Stomach (tissue), 9 donors: Measurements from ENCODE around the gene MYZAP. TPM values are rescaled to one million over a fixed set of nuclear protein-coding genes. Genes with fewer than 3 reads are reported as not detected.

ENCODE experiments used
- DNase-seq, 2 donors: peaks; one replicate each; pipeline versions ENCODE4 v3.0.0 to v3.0.0-alpha.2; 2013 to 2019
- H3K27ac ChIP-seq, 5 donors: fragments of 200-600 bp in 4 of 5; sonication (generic) in 4 of 5; one replicate each; pipeline ENCODE4 v1.5.1; 2013 to 2019; ENCODE audit warnings: mild to moderate bottlenecking in 1 of 5, moderate library complexity in 1 of 5
- H3K27me3 ChIP-seq, 3 donors: fragments of 200-600 bp; sonication (generic); one replicate each; pipeline ENCODE4 v1.5.1; 2017 to 2019; ENCODE audit warnings: mixed run types in 1 of 3
- H3K36me3 ChIP-seq, 4 donors: fragments of 200-600 bp; sonication (generic); 1 replicate in 3 of 4; 2 replicates in 1 of 4; pipeline ENCODE4 v1.5.1; 2016 to 2019
- H3K4me1 ChIP-seq, 4 donors: fragments of 200-600 bp; sonication (generic); one replicate each; pipeline ENCODE4 v1.5.1; 2016 to 2019
- H3K4me3 ChIP-seq, 4 donors: fragments of 200-600 bp; sonication (generic) in 3 of 4; one replicate each; pipeline ENCODE4 v1.5.1; 2016 to 2019; ENCODE audit warnings: mild to moderate bottlenecking in 1 of 4
- H3K9me3 ChIP-seq, 4 donors: fragments of 200-600 bp; sonication (generic); one replicate each; pipeline ENCODE4 v1.5.1; 2016 to 2019
- CTCF ChIP-seq, 7 experiments: fragments of 450-650 bp in 4 of 7; fragments of 200-600 bp in 3 of 7; sonication (generic) in 3 of 7; IDR thresholded peaks; one replicate each; pipeline ENCODE4 v1.5.1; 2016 to 2019; ENCODE audit warnings: antibody characterized with exemption in 7 of 7, control low read depth in 2 of 7, mild to moderate bottlenecking in 1 of 7
- EP300 ChIP-seq: sonication (generic); formaldehyde crosslinking; IDR thresholded peaks from one replicate; pipeline ENCODE4 v1.6.1; 2017; ENCODE audit warnings: antibody characterized with exemption
- POLR2A ChIP-seq, 4 donors: fragments of 450-650 bp; IDR thresholded peaks; one replicate each; pipeline ENCODE4 v1.6.1; 2016; ENCODE audit warnings: antibody characterized with exemption in 4 of 4, control low read depth in 2 of 4, mild to moderate bottlenecking in 1 of 4, moderate library complexity in 1 of 4
- POLR2AphosphoS5 ChIP-seq, 3 donors: sonication (generic); formaldehyde crosslinking; IDR thresholded peaks; one replicate each; pipeline ENCODE4 v1.6.1; 2016; ENCODE audit warnings: antibody characterized with exemption in 3 of 3
- WGBS, 5 donors: extraction: QIAGEN DNeasy Blood & Tissue Kit in 3 of 5; methylation state at CpG; one replicate each; pipeline versions ENCODE4 v1.1.5 to v1.1.7; 2013 to 2018; 5-methylcytosine and 5-hydroxymethylcytosine counted together
- intact Hi-C: fragments of 100-400 bp; cut with DNase I; formaldehyde crosslinking; loops from one replicate; pipeline ENCODE4 v1.15.1; 2023; ENCODE audit warnings: low total_unique reads
- polyA plus RNA-seq, 3 donors: library from polyadenylated mRNA; stranded (reverse); fragments of 200-250 nt; gene quantifications; one replicate each; pipeline ENCODE4 v1.2.3, GENCODE V29; 2013
- total RNA-seq, 5 donors: library from RNA; depleted of rRNA; stranded (reverse); fragments of >200 nt; gene quantifications; one replicate each; pipeline versions ENCODE4 v1.1.0 to v1.2.3, GENCODE V29; 2014 to 2016
- donor health status: healthy with polysubstance abuse.
- donor health status: Bipolar disorder and iron deficiency.
- donor health status: healthy.

MYZAP gene
- total and polyA plus RNA-seq, 8 donors = 9.4 to 59.8 (median 20.9) TPM; not detected in 1

GRCh38 chr15:57547243-57547755, 44.4 kb upstream of the MYZAP start:
- 82 to 91% (median 87%) methylated on average over 11 of the region's 11 CpGs for WGBS, 5 donors
- H3K4me1 ChIP-seq = peaks cover 41 to 47% (median 43%) of the 10 kb centered on the region in 4 donors
- no peaks in the 10 kb centered on the region for H3K9me3 ChIP-seq
- TF ChIP-seq POLR2AphosphoS5 (IDR thresholded peaks at IDR 0.05) = no peak
- no peak for TF ChIP-seq EP300
- no peak for TF ChIP-seq POLR2A (IDR thresholded peaks at IDR 0.05)
- no peak for TF ChIP-seq CTCF (IDR thresholded peaks at IDR 0.05)
- no peaks in the 10 kb centered on the region for H3K27me3 ChIP-seq
- peak overlapping the region in 3 of 5 donors; percentile 1 to 90 (median 85) for H3K27ac ChIP-seq
- intact Hi-C loops = no loop called here
- no peak overlapping the region for H3K4me3 ChIP-seq
- no peak for DNase-seq
- peaks cover 4 to 42% (median 36%) of the 10 kb centered on the region in 4 donors for H3K36me3 ChIP-seq

GRCh38 chr15:57548351-57548750, 43.4 kb upstream of the MYZAP start:
- H3K36me3 ChIP-seq = peaks cover 4 to 42% (median 36%) of the 10 kb centered on the region in 4 donors
- H3K27ac ChIP-seq = peak overlapping the region; percentile 81 to 90 (median 83)
- H3K27me3 ChIP-seq = no peaks in the 10 kb centered on the region
- H3K9me3 ChIP-seq = no peaks in the 10 kb centered on the region
- peak in 1 of 2 donors; percentile 64 for DNase-seq
- 26 to 57% (median 35%) methylated on average over 2 of the region's 2 CpGs for whole genome bisulfite sequencing, 5 donors
- intact Hi-C loops = no loop called here
- peaks cover 40 to 57% (median 51%) of the 10 kb centered on the region in 4 donors for H3K4me1 ChIP-seq
- H3K4me3 ChIP-seq = no peak overlapping the region
- TF ChIP-seq EP300 = no peak
- TF ChIP-seq POLR2AphosphoS5 (IDR thresholded peaks at IDR 0.05) = peak in 1 of 3 donors; percentile 64

GRCh38 chr15:57548835-57549234, 42.9 kb upstream of the MYZAP start:
- no peak overlapping the region for H3K4me3 ChIP-seq
- H3K27me3 ChIP-seq = no peaks in the 10 kb centered on the region
- no peaks in the 10 kb centered on the region for H3K9me3 ChIP-seq
- 24 to 60% (median 38%) methylated on average over 5 of the region's 5 CpGs for WGBS, 5 donors
- H3K4me1 ChIP-seq = peaks cover 42 to 61% (median 55%) of the 10 kb centered on the region in 4 donors
- TF ChIP-seq CTCF (IDR thresholded peaks at IDR 0.05) = no peak
- peak in 2 of 3 donors; percentile 66 to 75 for TF ChIP-seq POLR2AphosphoS5 (IDR thresholded peaks at IDR 0.05)
- peak; percentile 63 to 77 for DNase-seq
- H3K27ac ChIP-seq = peak overlapping the region; percentile 81 to 90 (median 83)
- peaks cover 4 to 37% (median 35%) of the 10 kb centered on the region in 4 donors for H3K36me3 ChIP-seq
- intact Hi-C loops = no loop called here

GRCh38 chr15:57549935-57550334, 41.8 kb upstream of the MYZAP start:
- H3K27ac ChIP-seq = peak overlapping the region; percentile 81 to 90 (median 83)
- 65 to 79% (median 71%) methylated on average over 6 of the region's 6 CpGs for WGBS, 5 donors
- H3K27me3 ChIP-seq = no peaks in the 10 kb centered on the region
- no peaks in the 10 kb centered on the region for H3K9me3 ChIP-seq
- no peak for TF ChIP-seq POLR2AphosphoS5 (IDR thresholded peaks at IDR 0.05)
- TF ChIP-seq EP300 = no peak
- TF ChIP-seq CTCF (IDR thresholded peaks at IDR 0.05) = no peak
- TF ChIP-seq POLR2A (IDR thresholded peaks at IDR 0.05) = no peak
- no peak for DNase-seq
- intact Hi-C loops = no loop called here
- H3K4me3 ChIP-seq = no peak overlapping the region
- H3K4me1 ChIP-seq = peaks cover 53 to 72% (median 63%) of the 10 kb centered on the region in 4 donors
- H3K36me3 ChIP-seq = peaks cover 4 to 26% (median 25%) of the 10 kb centered on the region in 4 donors

- WGBS, 5 donors = 23 to 40% (median 33%) methylated on average over 4 of the region's 4 CpGs
- no peaks in the 10 kb centered on the region for H3K9me3 ChIP-seq
- intact Hi-C loops = no loop called here
- H3K4me1 ChIP-seq = peaks cover 58 to 78% (median 68%) of the 10 kb centered on the region in 4 donors
- peaks cover 4 to 19% (median 18%) of the 10 kb centered on the region in 4 donors for H3K36me3 ChIP-seq
- H3K27me3 ChIP-seq = no peaks in the 10 kb centered on the region
- DNase-seq = peak; percentile 91 to 96
- TF ChIP-seq POLR2A (IDR thresholded peaks at IDR 0.05) (no peak), EP300 (no peak), POLR2AphosphoS5 (IDR thresholded peaks at IDR 0.05) (peak; percentile 11 to 71 (median 43))
- H3K27ac ChIP-seq = peak overlapping the region; percentile 82 to 90 (median 85)
- no peak overlapping the region for H3K4me3 ChIP-seq
These were observed 41.1 kb upstream of the MYZAP start for GRCh38 chr15:57550640-57551039.
